Measurements from ENCODE around the gene NTN3. TPM values are rescaled to one million over a fixed set of nuclear protein-coding genes. Genes with fewer than 3 reads are reported as not detected.
"Not testable (repeated sequence)": the region's sequence is repeated elsewhere in the genome, so short reads cannot be mapped to it uniquely, and the experiment has no call there.

NTN3 gene
- total RNA-seq, 4 donors from 2014 or later, result 1.3 to 15.5 TPM; not detected in 2

DNA sequence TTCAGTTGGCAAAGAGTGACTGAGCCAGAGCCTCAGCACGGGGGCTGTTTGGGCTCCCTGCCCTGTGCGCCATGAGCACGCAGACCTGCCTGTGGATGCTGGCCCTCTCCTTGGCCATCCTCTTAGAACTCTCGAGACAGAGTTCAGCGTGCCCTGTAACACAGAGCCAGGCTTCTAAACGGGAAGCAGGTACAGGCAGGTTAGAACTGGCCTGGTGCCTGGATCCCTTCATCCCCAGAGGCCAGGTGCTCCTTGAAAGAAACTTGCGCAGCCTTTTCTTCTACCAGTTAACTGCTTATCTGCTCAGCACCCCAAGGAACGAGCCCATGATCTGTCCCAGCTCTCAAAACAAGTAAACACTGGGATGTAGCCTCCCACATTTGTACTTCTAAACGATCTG, 35.0 kb upstream of the NTN3 start:
- H3K27ac ChIP-seq, result no peak overlapping the region
- DNase-seq, result no peak
- intact Hi-C loops (cut with DNase I; ENCODE audit: low total_unique reads), result no loop called here
- no peaks in the 10 kb centered on the region for H3K4me1 ChIP-seq
- no peak overlapping the region for H3K4me3 ChIP-seq
- no peaks in the 10 kb centered on the region for H3K9me3 ChIP-seq
- H3K27me3 ChIP-seq, result no peaks in the 10 kb centered on the region
- TF ChIP-seq POLR2A (IDR thresholded peaks at IDR 0.05), result no peak
- TF ChIP-seq, protein P1, sequence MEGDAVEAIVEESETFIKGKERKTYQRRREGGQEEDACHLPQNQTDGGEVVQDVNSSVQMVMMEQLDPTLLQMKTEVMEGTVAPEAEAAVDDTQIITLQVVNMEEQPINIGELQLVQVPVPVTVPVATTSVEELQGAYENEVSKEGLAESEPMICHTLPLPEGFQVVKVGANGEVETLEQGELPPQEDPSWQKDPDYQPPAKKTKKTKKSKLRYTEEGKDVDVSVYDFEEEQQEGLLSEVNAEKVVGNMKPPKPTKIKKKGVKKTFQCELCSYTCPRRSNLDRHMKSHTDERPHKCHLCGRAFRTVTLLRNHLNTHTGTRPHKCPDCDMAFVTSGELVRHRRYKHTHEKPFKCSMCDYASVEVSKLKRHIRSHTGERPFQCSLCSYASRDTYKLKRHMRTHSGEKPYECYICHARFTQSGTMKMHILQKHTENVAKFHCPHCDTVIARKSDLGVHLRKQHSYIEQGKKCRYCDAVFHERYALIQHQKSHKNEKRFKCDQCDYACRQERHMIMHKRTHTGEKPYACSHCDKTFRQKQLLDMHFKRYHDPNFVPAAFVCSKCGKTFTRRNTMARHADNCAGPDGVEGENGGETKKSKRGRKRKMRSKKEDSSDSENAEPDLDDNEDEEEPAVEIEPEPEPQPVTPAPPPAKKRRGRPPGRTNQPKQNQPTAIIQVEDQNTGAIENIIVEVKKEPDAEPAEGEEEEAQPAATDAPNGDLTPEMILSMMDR (IDR thresholded peaks at IDR 0.05), result no peak
- H3K36me3 ChIP-seq, result no peaks in the 10 kb centered on the region

DNA sequence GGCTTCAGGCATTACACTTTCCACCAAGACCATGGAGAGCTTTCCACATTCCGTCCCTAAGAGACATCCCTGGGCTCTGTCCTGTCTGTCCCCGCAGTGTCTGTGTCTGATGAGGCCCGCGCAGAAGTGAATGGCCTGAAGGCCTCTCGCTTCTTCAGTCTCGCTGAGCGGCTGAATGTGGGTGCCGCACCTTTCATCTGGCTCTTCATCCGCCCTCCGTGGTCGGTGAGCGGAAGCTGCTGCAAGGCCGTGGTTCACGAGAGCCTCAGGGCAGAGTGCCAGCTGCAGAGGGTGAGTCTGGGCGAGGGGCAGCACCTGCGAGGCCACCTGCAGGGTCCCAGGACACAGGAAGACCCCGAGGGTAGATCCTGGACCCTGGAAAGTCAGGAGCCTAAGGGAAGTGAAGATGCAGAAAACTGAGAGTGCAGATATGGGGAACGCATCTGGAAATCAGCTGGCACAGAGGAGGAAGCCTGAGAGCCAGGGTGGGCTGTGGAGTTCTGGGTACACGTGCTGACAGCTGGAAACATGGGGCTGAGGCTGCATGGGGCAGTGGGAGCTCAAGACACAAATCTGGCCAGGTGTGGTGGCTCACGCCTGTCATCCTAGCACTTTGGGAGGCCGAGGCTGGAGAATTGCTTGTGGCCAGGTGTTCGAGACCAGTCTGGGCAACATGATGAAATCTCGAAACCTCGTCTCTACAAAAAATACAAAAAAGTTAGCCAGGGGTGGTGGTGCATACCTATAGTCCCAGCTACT, 33.9 kb upstream of the NTN3 start:
- no peak overlapping the region for H3K27ac ChIP-seq
- no peak for DNase-seq
- no peaks in the 10 kb centered on the region for H3K27me3 ChIP-seq
- H3K36me3 ChIP-seq, result no peaks in the 10 kb centered on the region
- H3K4me3 ChIP-seq, result no peak overlapping the region
- H3K9me3 ChIP-seq, result no peaks in the 10 kb centered on the region
- H3K4me1 ChIP-seq, result no peaks in the 10 kb centered on the region
- TF ChIP-seq, protein P1 (IDR thresholded peaks at IDR 0.05), result no peak
- TF ChIP-seq POLR2A (IDR thresholded peaks at IDR 0.05), result no peak
- intact Hi-C loops (cut with DNase I; ENCODE audit: low total_unique reads), result no loop called here

DNA sequence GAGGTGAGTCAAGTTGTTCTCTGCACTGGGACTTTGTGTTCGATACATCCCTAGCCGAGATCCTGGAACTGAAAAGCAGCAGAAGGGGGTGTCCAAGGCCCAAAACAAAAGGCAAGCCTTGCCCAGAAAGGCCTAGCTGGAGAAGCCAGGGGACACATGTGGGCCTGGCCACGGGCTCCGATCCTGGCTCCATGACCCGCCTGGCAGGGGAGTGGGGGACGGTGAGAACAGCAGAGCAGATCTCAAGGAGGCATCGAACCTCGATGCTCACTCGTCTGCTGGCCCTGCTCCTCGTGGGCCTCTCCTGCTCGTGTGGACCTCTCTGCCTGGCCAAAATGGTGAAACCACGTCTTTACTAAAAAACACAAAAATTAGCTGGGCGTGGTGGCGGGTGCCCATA, 33.0 kb upstream of the NTN3 start:
- no peak overlapping the region for H3K27ac ChIP-seq
- TF ChIP-seq POLR2A (IDR thresholded peaks at IDR 0.05), result no peak
- TF ChIP-seq, protein P1 (IDR thresholded peaks at IDR 0.05), result no peak
- DNase-seq, result no peak
- no peaks in the 10 kb centered on the region for H3K9me3 ChIP-seq
- no peak overlapping the region for H3K4me3 ChIP-seq
- intact Hi-C loops (cut with DNase I; ENCODE audit: low total_unique reads), result no loop called here
- H3K4me1 ChIP-seq, result no peaks in the 10 kb centered on the region
- H3K27me3 ChIP-seq, result no peaks in the 10 kb centered on the region
- no peaks in the 10 kb centered on the region for H3K36me3 ChIP-seq

DNA sequence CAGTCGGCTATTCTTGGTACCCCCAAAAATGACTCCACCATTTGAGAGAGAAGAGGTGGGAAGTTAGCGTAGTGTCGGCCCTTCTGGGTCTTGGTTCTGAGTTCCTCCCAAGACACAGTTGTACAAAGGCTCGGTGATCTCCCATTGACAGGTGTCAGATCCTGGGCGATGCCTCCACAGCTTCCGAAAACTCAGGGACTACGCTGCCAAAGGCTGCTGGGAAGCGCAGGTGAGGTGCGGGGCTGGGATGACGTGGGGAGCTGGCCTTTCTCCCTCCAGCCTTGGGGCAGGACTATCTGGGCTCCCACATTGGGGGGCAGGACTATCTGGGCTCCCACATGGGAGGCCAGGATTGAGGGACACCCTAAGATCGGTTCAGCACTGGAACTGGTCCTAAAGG, 31.5 kb upstream of the NTN3 start:
- no peaks in the 10 kb centered on the region for H3K9me3 ChIP-seq
- intact Hi-C loops (cut with DNase I; ENCODE audit: low total_unique reads), result no loop called here
- H3K4me3 ChIP-seq, result no peak overlapping the region
- no peaks in the 10 kb centered on the region for H3K4me1 ChIP-seq
- no peaks in the 10 kb centered on the region for H3K27me3 ChIP-seq
- no peak for DNase-seq
- H3K27ac ChIP-seq, result no peak overlapping the region
- TF ChIP-seq POLR2A (IDR thresholded peaks at IDR 0.05), result no peak
- TF ChIP-seq, protein P1 (IDR thresholded peaks at IDR 0.05), result no peak
- no peaks in the 10 kb centered on the region for H3K36me3 ChIP-seq

DNA sequence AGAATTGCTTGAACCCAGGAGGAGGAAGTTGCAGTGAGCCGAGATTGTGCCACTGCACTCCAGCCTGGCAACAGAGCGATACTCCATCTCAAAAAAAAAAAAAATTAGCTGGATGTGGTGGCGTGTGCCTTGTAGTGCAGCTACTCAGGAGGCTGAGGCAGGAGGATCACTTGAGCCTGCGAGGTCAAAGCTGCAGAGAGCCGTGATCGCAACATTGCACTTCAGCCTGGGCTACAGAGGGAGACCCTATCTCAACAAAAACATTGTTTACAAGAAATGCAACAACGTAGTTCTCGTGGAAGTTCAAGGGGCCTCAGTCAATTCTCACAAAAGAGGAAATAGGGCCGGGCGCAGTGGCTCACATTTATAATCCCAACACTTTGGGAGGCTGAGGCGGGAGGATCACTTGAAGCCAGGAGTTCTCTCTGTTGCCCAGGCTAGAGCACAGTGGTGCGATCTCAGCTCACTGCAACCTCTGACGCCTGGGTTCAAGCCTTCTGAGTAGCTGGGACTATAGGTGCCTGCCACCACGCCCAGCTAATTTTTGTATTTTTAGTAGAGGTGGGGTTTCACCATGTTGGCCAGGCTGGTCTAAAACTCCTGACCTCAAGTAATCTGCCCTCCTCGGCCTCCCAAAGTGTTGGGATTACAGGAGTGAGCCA, 29.8 kb upstream of the NTN3 start:
- H3K27me3 ChIP-seq; H3K4me1 ChIP-seq; H3K36me3 ChIP-seq; H3K27ac ChIP-seq; H3K4me3 ChIP-seq; intact Hi-C loops (cut with DNase I; ENCODE audit: low total_unique reads); DNase-seq; H3K9me3 ChIP-seq: not testable (repeated sequence)
